ENCODE results near the gene SFTA2.

Gene SFTA2

GRCh38 chr6:30888816-30889495, 43.0 kb downstream of the SFTA2 start:
- no peak for DNase-seq

- no peak for DNase-seq
These were observed 43.8 kb downstream of the SFTA2 start for GRCh38 chr6:30887901-30888815.

DNA sequence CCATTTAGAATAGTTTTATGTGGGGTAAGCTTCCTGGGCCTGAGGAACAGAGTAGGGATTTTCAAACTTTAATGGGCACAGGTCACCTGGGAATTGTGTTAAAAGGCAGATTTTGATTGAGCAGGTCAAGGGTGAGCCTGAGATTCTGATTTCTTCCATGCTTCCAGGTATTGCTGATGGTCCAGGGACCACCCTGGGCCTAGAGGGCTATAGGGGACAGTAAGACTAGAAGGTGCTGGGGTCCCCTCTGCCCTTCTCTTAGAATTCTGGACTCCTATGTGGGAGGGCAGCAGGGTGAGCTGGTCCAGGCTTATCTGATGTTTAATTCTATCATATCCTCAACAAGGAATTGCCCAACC, 45.1 kb downstream of the SFTA2 start:
- no peak for DNase-seq

GRCh38 chr6:30885999-30886896, 45.7 kb downstream of the SFTA2 start:
- DNase-seq = no peak

DNA sequence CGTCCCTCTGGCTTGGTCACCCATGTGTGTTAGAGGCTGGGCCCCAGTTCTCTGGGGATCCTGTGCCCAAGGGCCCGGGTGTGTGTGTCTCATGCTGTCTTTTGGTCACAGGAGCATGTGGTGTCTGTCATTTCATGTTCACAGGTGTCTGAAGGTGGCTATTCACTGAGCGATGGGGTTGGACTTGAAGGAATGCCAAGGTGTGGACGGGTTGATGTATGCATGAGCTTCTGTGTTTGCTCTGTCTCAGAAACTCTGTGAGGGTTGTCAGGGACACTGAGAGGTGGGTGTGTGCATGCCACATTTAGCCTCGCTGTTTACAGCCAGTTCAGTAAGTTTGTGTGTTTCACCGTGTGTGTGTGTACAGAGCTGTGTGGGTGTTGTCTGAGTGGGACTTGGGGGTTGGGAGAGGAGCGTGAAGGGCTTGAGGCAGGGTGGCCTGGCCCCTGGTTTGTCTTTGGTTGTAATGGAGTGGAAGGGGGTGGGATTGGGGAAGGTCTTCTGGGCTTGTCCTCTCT, 46.4 kb downstream of the SFTA2 start:
- no peak for DNase-seq

DNA sequence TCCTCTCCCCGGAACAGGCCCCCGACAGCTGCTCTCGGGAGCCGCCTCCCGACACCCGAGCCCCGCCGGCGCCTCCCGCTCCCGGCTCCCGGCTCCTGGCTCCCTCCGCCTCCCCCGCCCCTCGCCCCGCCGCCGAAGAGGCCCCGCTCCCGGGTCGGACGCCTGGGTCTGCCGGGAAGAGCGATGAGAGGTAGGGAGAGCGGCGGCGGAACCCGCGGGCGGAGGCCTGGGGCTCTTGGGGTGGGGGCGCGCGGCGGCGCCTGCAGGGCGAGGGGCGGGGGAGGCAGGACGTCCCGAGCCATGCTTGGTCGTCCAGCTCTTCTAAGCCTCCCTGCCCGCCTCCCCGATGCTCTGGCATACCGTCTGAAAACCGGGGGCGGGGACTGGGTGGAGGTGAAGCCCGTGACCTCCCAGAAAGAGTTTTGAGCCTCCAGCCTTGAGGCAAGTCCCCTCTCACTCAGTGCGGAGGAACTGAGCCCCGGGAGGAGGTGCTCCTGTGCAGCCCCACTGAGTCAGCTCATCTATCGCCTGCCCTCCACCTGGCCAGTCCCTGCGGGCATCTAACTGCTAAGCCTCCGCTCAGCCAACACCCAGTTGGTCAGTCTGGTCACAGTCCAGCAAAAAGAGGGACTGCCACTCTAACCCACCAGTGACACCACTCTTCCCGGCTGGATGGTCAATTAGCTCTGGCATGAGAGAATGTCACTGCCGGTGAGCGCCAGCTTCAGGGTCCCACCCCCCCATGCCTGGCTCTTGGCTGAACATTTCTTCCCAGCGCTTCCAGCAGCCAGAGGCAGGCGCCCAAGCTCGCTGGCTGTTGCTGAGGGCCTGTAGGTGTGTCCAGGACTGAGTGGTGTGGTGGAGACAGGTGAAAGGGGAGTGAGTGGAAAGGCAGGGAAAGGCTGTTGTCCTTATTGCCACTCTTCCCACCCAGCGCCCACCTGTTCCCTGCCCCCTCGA, 47.2 kb downstream of the SFTA2 start:
- peak; percentile 73 for DNase-seq

GRCh38 chr6:30883685-30884520, 48.1 kb downstream of the SFTA2 start, which contains the start of gene DDR1:
Gene DDR1 (plus strand): TSS chr6:30884519. CDS start chr6:30888730, 4,211 bp downstream.
- DNase-seq = peak; percentile 68

DNA sequence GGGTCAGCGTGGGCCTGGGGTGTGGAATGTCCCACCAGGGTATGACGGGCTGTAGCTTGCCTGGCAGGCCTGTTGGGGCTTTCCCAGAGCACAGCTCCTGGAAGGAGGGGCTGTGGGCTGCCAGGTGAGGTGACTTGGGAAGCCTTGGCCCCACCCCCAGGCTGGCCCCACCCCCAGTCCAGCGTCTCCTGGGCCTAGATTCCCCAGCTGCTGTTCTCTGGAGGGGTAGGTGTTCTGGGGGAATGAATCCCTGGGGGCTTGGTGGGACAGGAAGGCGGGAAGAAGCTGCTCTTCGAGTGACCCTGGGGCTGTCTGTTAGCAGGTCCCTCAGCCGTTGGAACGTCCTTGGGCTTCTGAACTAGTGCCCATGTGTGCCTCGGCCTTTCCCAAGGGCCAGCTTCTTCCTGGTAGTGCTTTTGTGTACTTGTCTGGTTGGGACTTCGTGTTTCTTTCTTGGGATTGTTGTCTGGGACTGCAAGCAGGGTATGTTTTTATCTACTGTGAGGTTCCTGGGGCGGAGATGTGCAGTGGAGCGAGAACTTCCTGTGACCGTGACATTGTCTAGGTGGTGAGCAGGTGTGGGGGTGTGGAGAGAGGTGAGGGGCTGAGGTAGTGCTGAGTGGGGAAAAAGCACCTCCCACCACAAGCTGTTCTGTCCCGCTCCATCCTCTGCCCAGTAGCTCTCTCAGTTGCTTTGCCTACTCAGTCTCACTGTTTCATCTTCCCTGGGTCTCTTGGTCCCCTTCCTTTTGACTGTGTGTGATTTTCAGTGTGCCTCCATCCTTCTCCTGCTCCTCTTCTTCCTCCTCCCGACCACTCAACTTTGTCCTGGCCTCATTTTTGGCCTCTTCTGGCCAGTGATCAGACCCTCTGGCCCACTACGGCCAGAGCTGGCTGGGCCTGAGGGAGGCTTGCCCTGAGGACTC, 48.9 kb downstream of the SFTA2 start:
- no peak for DNase-seq

GRCh38 chr6:30882204-30882758, 49.7 kb downstream of the SFTA2 start:
- no peak for DNase-seq

DNA sequence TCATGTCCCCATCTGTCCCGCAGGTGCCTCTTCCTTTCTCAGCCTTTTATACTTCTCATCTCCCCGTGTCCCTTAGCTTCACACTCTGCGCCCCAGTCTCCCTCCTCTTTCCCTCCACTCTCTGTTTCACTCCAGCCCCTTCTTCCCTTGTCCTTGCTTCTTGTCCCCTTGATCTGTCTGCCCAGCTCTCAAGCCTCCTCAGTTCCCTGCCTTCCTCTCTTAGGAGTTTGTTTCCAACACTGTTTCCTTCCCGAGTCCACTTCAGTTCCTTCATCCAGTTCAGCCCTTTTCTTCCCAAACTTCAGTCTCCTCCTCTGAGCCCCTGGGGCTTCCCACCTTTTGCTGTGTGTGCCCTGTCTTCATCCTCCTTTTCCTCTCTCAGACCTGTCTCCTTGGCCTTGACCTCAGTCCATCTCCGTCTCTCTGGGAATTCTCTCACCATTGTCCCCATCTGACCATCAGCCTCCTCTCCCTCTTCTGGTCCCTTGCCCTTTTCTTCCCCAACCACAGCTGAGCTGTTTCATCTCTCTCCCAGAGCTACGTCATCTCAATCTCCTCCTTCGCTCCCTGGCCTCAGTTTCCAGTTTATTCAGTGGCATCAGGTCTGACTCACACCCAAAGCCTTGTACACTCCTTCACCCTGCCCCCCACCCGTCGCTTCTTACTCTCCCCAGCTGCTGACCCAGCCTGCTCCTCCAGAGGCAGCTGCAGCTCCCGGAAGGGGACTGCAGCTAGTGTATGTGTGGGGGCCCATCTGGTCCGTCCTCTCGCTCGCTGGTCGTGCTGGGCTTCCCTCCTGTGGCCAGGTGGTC, 50.4 kb downstream of the SFTA2 start:
- DNase-seq = no peak
